ENCODE results near the gene ARHGAP15. TPM values are rescaled to one million over a fixed set of nuclear protein-coding genes. Genes with fewer than 3 reads are reported as not detected.
A peak's percentile ranks its signal among the peaks of the same experiment; 100 is the strongest.

The ARHGAP15 gene
- total RNA-seq, 1 experiment from 2014 or later = 0.42 TPM

DNA sequence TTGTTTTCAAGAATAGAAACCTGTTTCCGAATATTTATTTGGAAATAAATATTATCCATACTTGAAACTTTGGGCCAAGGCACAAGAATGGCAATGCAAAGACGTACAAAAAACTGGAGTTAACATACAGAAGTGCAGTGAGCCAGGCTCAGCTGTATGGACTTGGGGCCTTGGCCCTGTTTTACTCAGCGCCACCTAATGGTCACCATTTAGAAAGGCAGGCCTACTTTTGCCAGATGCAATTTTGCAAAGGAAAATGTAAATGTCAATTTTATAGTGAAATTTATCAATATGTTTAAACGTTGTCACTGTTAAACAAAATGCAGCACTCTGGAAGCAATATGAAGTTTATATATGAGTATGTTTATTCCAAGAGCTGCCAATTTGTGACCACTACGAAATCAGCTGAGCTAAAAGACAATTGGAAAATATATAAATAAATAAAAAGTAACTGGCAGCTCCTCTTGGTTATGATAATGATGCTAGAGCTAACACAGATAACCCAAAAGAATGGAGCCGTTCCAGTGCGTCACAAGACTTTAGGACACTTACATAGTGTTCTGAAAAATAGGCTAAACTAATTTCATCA, 155.0 kb downstream of the ARHGAP15 start:
- Histone ChIP-seq H3K4me3 (replicated peaks in 1 of 2; ENCODE audit: low read depth in 1 of 2, low read length in 2 of 2) (no peak overlapping the region), H3K36me3 (ENCODE audit: control insufficient read depth in 1 of 2, insufficient read depth in 2 of 2, low read length in 2 of 2) (no peaks in the 10 kb centered on the region), H2AFZ (ENCODE audit: low read depth, low read length, poor library complexity, severe bottlenecking) (peak overlapping the region; percentile 8), H3K4me2 (ENCODE audit: low read length) (no peak overlapping the region), H3K27ac (ENCODE audit: low read depth, low read length) (no peak overlapping the region), H3K4me1 (ENCODE audit: control insufficient read depth in 1 of 2, insufficient read depth in 2 of 2, low read length in 2 of 2) (no peaks in the 10 kb centered on the region), H4K20me1 (ENCODE audit: insufficient read depth) (no peaks in the 10 kb centered on the region), H3K79me2 (ENCODE audit: insufficient read depth, low read length) (no peaks in the 10 kb centered on the region), H3K9me2 (ENCODE audit: insufficient read depth) (no peaks in the 10 kb centered on the region), H3K9ac (ENCODE audit: low read length) (no peak overlapping the region), H3K27me3 (ENCODE audit: insufficient read depth, low read length) (peaks cover 7% of the 10 kb centered on the region; the same call in 1 of the 2 replicates), H3K9me3 (ENCODE audit: control insufficient read depth in 1 of 2, insufficient read depth in 1 of 2, low read depth in 1 of 2, low read length in 2 of 2) (no peaks in the 10 kb centered on the region)
- ATAC-seq = peak; percentile 79
- ChIA-PET CTCF (interaction anchor here (0.6 to 1.6 kb wide), 11 partner anchors 9 to 249 kb away, joined by 3 to 12 read pairs (median 4); no protein-coding TSS in a partner anchor), RAD21 (ENCODE audit: low non-redundant PET in 1 of 2, low total read pairs in 2 of 2, uncharacterized antibody in 2 of 2, unreplicated experiment in 2 of 2) (no interaction called here), POLR2A (no interaction called here)
- intact Hi-C loops (cut with micrococcal nuclease) = no loop called here
- TF ChIP-seq, protein P1, sequence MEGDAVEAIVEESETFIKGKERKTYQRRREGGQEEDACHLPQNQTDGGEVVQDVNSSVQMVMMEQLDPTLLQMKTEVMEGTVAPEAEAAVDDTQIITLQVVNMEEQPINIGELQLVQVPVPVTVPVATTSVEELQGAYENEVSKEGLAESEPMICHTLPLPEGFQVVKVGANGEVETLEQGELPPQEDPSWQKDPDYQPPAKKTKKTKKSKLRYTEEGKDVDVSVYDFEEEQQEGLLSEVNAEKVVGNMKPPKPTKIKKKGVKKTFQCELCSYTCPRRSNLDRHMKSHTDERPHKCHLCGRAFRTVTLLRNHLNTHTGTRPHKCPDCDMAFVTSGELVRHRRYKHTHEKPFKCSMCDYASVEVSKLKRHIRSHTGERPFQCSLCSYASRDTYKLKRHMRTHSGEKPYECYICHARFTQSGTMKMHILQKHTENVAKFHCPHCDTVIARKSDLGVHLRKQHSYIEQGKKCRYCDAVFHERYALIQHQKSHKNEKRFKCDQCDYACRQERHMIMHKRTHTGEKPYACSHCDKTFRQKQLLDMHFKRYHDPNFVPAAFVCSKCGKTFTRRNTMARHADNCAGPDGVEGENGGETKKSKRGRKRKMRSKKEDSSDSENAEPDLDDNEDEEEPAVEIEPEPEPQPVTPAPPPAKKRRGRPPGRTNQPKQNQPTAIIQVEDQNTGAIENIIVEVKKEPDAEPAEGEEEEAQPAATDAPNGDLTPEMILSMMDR (IDR thresholded peaks at IDR 0.05 in 2 of 3, conservative IDR thresholded peaks at IDR 0.05 in 1 of 3; ENCODE audit: borderline replicate concordance in 1 of 3, insufficient read depth in 1 of 3, low read depth in 2 of 3, low read length in 2 of 3) = peak; percentile 38 to 90 (median 80); a peak in 5 of 6 replicates
- TF ChIP-seq SRF (IDR thresholded peaks at IDR 0.05; ENCODE audit: low read depth) (no peak), YY1 (IDR thresholded peaks at IDR 0.05; ENCODE audit: extremely low read depth, insufficient replicate concordance, low read depth, low read length) (no peak), RAD21 (IDR thresholded peaks at IDR 0.05; ENCODE audit: low read depth) (peak; percentile 32; the same call in 1 of the 2 replicates), SP1 (IDR thresholded peaks at IDR 0.05; ENCODE audit: low read depth) (no peak)
- BruUV-seq (replicated peaks) = no TSS peak
- DNase-seq (ENCODE audit: low read depth, low spot score) = peak; percentile 47

DNA sequence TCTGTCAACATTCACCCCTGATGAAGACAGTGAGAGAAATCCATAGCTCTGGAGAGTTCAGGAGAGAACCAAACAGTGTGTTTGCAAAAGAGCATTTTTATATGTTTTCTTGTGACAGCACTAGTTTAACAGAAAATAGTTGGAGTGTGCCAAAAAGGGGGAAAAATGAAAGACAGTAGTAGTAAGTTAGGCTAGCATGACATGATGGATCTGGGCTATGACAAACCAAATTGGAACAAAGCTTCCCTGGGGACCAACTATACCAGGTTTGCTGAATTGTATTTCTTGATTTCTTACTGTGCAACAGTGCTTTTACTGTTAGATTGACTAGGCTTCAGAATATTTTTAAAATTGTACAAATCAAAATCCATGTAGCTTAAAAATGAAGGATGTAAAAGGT, 159.8 kb downstream of the ARHGAP15 start:
- Histone ChIP-seq H3K9ac (ENCODE audit: low read length) (no peak overlapping the region), H3K27me3 (ENCODE audit: insufficient read depth, low read length) (peaks cover 25% of the 10 kb centered on the region), H3K36me3 (ENCODE audit: control insufficient read depth in 1 of 2, insufficient read depth in 2 of 2, low read length in 2 of 2) (no peaks in the 10 kb centered on the region), H3K79me2 (ENCODE audit: insufficient read depth, low read length) (no peaks in the 10 kb centered on the region), H3K4me2 (ENCODE audit: low read length) (no peak overlapping the region), H3K4me1 (ENCODE audit: control insufficient read depth in 1 of 2, insufficient read depth in 2 of 2, low read length in 2 of 2) (no peaks in the 10 kb centered on the region), H2AFZ (ENCODE audit: low read depth, low read length, poor library complexity, severe bottlenecking) (no peak overlapping the region), H4K20me1 (ENCODE audit: insufficient read depth) (no peaks in the 10 kb centered on the region), H3K9me2 (ENCODE audit: insufficient read depth) (no peaks in the 10 kb centered on the region), H3K4me3 (replicated peaks in 1 of 2; ENCODE audit: low read depth in 1 of 2, low read length in 2 of 2) (no peak overlapping the region), H3K27ac (ENCODE audit: low read depth, low read length) (no peak overlapping the region), H3K9me3 (ENCODE audit: control insufficient read depth in 1 of 2, insufficient read depth in 1 of 2, low read depth in 1 of 2, low read length in 2 of 2) (no peaks in the 10 kb centered on the region)
- RAD21 ChIA-PET (ENCODE audit: low non-redundant PET in 1 of 2, low total read pairs in 2 of 2, uncharacterized antibody in 2 of 2, unreplicated experiment in 2 of 2) = no interaction called here
- POLR2A ChIA-PET = no interaction called here
- intact Hi-C loops (cut with micrococcal nuclease) = no loop called here
- ATAC-seq (no peak), DNase-seq (ENCODE audit: low read depth, low spot score) (no peak)
- no TSS peak for BruUV-seq (replicated peaks)
- CTCF ChIA-PET = no interaction called here
- TF ChIP-seq RAD21 (IDR thresholded peaks at IDR 0.05; ENCODE audit: low read depth) = no peak
- no peak for TF ChIP-seq ZFX (IDR thresholded peaks at IDR 0.05)
- no peak for TF ChIP-seq ELF1 (IDR thresholded peaks at IDR 0.05; ENCODE audit: borderline replicate concordance, low read depth)
